ENCODE measurements around the gene NSUN5. TPM values are rescaled to one million over a fixed set of nuclear protein-coding genes. Genes with fewer than 3 reads are reported as not detected.

NSUN5 gene
- total and polyA plus RNA-seq, 9 of the 15 experiments (the other 6 are each of a cell fraction or from before 2014, with no cell fraction given) = 4.7 to 115 (median 43.0) TPM

DNA sequence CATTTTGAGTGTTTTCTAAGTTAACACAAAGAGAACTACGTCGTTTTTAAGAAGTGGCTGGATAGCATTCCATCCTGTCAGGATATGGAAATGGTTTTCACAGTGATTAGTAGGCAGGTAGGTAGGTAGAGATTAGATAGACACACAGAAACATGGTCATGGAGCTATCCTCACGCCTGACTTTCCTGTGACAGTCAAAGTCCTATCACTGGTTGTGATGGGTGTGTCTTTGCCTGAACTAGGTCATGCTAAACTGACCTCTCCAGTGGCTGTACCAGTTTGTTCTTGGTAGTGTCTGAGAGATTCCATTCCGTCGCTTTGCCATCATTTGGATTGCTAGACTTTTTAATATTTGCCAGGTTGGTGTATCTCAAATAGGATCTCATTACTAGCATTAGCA lies 47.5 kb upstream of the NSUN5 start:
- Histone ChIP-seq H3K36me3 (ENCODE audit: control insufficient read depth, insufficient read depth, low read length) (no peaks in the 10 kb centered on the region), H3K79me2 (ENCODE audit: control insufficient read depth, insufficient read depth, low read length) (no peaks in the 10 kb centered on the region), H3K27ac (ENCODE audit: extremely low read depth, low read depth, low read length) (no peak overlapping the region), H3K9me1 (ENCODE audit: control insufficient read depth, insufficient read depth, low read length) (no peaks in the 10 kb centered on the region), H3K27me3 (ENCODE audit: control insufficient read depth in 2 of 2, insufficient read depth in 2 of 2, low read length in 2 of 2) (peaks cover 60 to 85% of the 10 kb centered on the region in 2 experiments), H4K20me1 (replicated peaks; ENCODE audit: control insufficient read depth, insufficient read depth, low read length) (no peaks in the 10 kb centered on the region), H3K4me1 (replicated peaks in 1 of 2; ENCODE audit: control insufficient read depth in 2 of 2, insufficient read depth in 2 of 2, low read length in 2 of 2) (peaks cover 0 to 18% of the 10 kb centered on the region in 2 experiments; a peak in 3 of 5 replicates), H3K4me3 (no peak overlapping the region), H3K4me2 (ENCODE audit: insufficient read depth, low read length) (no peak overlapping the region), H3K9me3 (replicated peaks; ENCODE audit: control insufficient read depth, insufficient read depth, low read depth, low read length) (peaks cover 2% of the 10 kb centered on the region), H2AFZ (ENCODE audit: low read depth, low read length) (no peak overlapping the region), H3K9ac (ENCODE audit: insufficient read depth in 1 of 2, low read depth in 2 of 2, low read length in 2 of 2) (no peak overlapping the region)
- BruUV-seq (replicated peaks) = no TSS peak
- ATAC-seq (peak; percentile 36; the same call in 2 of the 3 replicates), DNase-seq (ENCODE audit: extremely low read depth in 1 of 4, low spot score in 3 of 4) (no peak), FAIRE-seq (peak; percentile 75)
- ChIA-PET CTCF (ENCODE audit: low intra/inter-chr PET ratio) (interaction anchor here (0.7 kb wide), 1 partner anchor 234 kb away, joined by 4 read pairs; no protein-coding TSS in a partner anchor), POLR2A (no interaction called here)
- TF ChIP-seq CSDE1 (IDR thresholded peaks at IDR 0.05) (no peak), ZNF57 (CRISPR knock-in tag; IDR thresholded peaks at IDR 0.05) (no peak), ZC3H11A (IDR thresholded peaks at IDR 0.05; ENCODE audit: low read depth, low read length) (no peak), UBTF (IDR thresholded peaks at IDR 0.05; ENCODE audit: borderline replicate concordance in 1 of 2, low read depth in 2 of 2, low read length in 2 of 2) (no peak), E2F3 (CRISPR knock-in tag; IDR thresholded peaks at IDR 0.05) (no peak), CBFA2T3 (IDR thresholded peaks at IDR 0.05) (no peak)
- TF ChIP-seq, protein P1, sequence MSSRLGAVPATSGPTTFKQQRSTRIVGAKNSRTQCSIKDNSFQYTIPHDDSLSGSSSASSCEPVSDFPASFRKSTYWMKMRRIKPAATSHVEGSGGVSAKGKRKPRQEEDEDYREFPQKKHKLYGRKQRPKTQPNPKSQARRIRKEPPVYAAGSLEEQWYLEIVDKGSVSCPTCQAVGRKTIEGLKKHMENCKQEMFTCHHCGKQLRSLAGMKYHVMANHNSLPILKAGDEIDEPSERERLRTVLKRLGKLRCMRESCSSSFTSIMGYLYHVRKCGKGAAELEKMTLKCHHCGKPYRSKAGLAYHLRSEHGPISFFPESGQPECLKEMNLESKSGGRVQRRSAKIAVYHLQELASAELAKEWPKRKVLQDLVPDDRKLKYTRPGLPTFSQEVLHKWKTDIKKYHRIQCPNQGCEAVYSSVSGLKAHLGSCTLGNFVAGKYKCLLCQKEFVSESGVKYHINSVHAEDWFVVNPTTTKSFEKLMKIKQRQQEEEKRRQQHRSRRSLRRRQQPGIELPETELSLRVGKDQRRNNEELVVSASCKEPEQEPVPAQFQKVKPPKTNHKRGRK (tag; IDR thresholded peaks at IDR 0.05) = no peak
- TF ChIP-seq, protein P2, sequence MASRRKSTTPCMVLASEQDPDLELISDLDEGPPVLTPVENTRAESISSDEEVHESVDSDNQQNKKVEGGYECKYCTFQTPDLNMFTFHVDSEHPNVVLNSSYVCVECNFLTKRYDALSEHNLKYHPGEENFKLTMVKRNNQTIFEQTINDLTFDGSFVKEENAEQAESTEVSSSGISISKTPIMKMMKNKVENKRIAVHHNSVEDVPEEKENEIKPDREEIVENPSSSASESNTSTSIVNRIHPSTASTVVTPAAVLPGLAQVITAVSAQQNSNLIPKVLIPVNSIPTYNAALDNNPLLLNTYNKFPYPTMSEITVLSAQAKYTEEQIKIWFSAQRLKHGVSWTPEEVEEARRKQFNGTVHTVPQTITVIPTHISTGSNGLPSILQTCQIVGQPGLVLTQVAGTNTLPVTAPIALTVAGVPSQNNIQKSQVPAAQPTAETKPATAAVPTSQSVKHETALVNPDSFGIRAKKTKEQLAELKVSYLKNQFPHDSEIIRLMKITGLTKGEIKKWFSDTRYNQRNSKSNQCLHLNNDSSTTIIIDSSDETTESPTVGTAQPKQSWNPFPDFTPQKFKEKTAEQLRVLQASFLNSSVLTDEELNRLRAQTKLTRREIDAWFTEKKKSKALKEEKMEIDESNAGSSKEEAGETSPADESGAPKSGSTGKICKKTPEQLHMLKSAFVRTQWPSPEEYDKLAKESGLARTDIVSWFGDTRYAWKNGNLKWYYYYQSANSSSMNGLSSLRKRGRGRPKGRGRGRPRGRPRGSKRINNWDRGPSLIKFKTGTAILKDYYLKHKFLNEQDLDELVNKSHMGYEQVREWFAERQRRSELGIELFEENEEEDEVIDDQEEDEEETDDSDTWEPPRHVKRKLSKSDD (conservative IDR thresholded peaks at IDR 0.05; ENCODE audit: low read length) = no peak
- intact Hi-C loops (cut with micrococcal nuclease) = no loop called here
- 6% methylated on average over 5 of the region's 5 CpGs for WGBS (ENCODE audit: insufficient coverage, low coverage, missing lambda C conversion rate)
- in situ Hi-C loops (cut with MboI) = no loop called here

Measured in K562 (cell line).